Stimulated activated CD8-positive, alpha-beta memory T cell treated with anti-CD3 and anti-CD28 coated beads, Interleukin-4, amount 100 ng/mL, for 24 hours (primary cell): ENCODE results near the gene LHX5.

Source experiments
- DNase-seq: peaks from one replicate; pipeline ENCODE4 v3.0.0-alpha.2; 2020; ENCODE audit warnings: low read depth

LHX5 gene

GRCh38 chr12:113477842-113478215 is 6.2 kb upstream of the LHX5 start:
- DNase-seq = no peak

GRCh38 chr12:113477171-113477841 is 5.6 kb upstream of the LHX5 start:
- no peak for DNase-seq

GRCh38 chr12:113476176-113476986 is 4.7 kb upstream of the LHX5 start:
- DNase-seq = no peak

- no peak for DNase-seq
Measured at GRCh38 chr12:113475451-113476175, 3.9 kb upstream of the LHX5 start.

- no peak for DNase-seq
Measured at GRCh38 chr12:113474635-113475436, 3.2 kb upstream of the LHX5 start.

GRCh38 chr12:113473942-113474341 is 2.3 kb upstream of the LHX5 start:
- no peak for DNase-seq

- DNase-seq = no peak
Measured at GRCh38 chr12:113473400-113473799, 1.7 kb upstream of the LHX5 start.

GRCh38 chr12:113472191-113473121 is 785 bp upstream of the LHX5 start:
- DNase-seq = no peak

- DNase-seq = no peak
Measured at GRCh38 chr12:113470871-113471618, 626 bp downstream of the LHX5 start.

GRCh38 chr12:113469949-113470743 is 1.5 kb downstream of the LHX5 start:
- DNase-seq = no peak

- DNase-seq = no peak
Measured at GRCh38 chr12:113469224-113469948, 2.3 kb downstream of the LHX5 start.

- DNase-seq = no peak
Measured at GRCh38 chr12:113468365-113469223, 3.1 kb downstream of the LHX5 start.

GRCh38 chr12:113467502-113468364 is 3.9 kb downstream of the LHX5 start:
- no peak for DNase-seq

- DNase-seq = no peak
Measured at GRCh38 chr12:113467142-113467501, 4.5 kb downstream of the LHX5 start.

- DNase-seq = no peak
Measured at GRCh38 chr12:113466454-113467141, 5.1 kb downstream of the LHX5 start.

- DNase-seq = no peak
Measured at GRCh38 chr12:113465808-113466453, 5.7 kb downstream of the LHX5 start.
